ENCODE data around the gene FAAP100. TPM values are rescaled to one million over a fixed set of nuclear protein-coding genes. Genes with fewer than 3 reads are reported as not detected.

FAAP100 gene
- total and polyA plus RNA-seq, 5 experiments from 2014 or later = 9.1 to 55.9 (median 17.4) TPM

DNA sequence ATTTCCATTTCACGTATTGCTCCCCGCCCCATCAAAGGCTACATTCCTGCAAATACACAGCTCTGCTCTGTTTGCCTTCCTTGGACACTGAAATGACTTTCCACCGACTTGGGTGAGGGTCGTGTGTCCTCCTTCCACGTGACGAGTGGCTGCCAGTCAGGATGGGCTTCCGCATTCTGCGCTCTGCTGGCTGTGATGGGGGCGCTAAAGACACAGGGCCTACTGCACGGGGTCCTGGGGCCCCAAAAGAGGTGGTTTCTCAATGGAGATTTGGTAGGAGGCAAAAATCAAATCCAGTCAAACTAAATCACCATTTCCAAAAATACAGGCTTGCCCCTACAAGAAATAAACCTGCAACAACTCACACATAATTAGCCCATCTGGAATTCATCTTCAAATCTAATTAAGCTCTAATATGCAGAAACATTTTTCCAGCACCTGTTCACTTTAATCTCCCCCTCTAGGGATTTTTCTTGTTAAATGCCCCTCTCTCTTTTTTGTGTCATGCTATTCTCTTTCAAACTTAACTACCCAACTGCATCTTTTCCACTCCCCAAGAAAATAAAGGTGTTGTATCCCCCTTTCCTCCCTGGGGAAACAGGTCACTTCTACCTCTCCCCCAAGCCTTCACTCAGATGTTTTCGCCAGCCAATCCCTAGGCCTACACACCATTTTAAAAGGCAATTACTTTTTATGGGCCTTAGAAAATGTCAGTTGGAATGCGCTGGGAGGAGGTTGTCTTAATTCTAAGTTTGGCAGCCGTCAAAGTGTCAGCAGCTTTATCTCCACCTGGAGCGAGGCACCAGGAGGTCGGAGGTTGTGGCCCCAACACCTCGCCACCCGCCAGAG, 21.9 kb upstream of the FAAP100 start:
- H3K36me3 Mint-ChIP-seq = peaks cover 0 to 69% (median 7%) of the 10 kb centered on the region in 3 donors
- DNase-seq (no peak), ATAC-seq (no peak)
- no peak overlapping the region for H3K4me3 Mint-ChIP-seq
- POLR2A ChIA-PET = no interaction called here
- H3K9me3 Mint-ChIP-seq = no peaks in the 10 kb centered on the region
- peak overlapping the region in 1 of 10 donors; percentile 40 for H3K27ac Mint-ChIP-seq
- peaks cover 8 to 16% (median 10%) of the 10 kb centered on the region in 4 donors for H3K4me1 Mint-ChIP-seq
- H3K27me3 Mint-ChIP-seq = no peaks in the 10 kb centered on the region

DNA sequence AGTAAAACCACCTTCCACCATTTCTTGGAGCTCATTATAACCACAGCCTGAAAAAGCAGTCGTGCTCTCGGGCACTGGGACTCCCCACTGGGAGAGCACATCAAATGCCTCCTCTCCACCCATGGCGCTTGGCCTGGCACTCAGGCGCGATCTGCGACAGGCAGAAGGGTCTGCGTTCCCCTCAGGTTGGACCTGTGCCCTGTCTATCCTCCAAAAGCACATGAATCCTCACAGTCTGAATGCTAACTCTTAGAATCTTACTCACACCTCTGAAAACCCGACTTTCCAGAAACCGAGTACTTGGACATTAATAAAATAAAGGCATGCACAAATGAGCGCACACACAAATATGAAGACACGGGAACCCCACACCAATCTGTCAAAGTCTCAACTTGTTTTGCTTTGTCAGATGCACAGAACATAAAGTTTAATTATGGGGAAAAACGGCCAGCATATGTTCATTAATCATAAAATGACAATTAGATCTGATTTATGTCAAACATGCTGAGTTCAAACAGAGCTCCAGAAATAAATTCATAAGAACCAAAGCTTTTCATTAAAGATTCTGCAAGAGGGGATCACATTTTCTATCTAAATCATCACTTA, 20.5 kb upstream of the FAAP100 start:
- POLR2A ChIA-PET = no interaction called here
- no peak for ATAC-seq
- Mint-ChIP-seq H3K4me1 (peaks cover 3 to 6% (median 5%) of the 10 kb centered on the region in 4 donors), H3K9me3 (no peaks in the 10 kb centered on the region), H3K36me3 (peaks cover 0 to 74% (median 6%) of the 10 kb centered on the region in 3 donors), H3K27me3 (no peaks in the 10 kb centered on the region), H3K4me3 (no peak overlapping the region), H3K27ac (no peak overlapping the region)
- no peak for DNase-seq

DNA sequence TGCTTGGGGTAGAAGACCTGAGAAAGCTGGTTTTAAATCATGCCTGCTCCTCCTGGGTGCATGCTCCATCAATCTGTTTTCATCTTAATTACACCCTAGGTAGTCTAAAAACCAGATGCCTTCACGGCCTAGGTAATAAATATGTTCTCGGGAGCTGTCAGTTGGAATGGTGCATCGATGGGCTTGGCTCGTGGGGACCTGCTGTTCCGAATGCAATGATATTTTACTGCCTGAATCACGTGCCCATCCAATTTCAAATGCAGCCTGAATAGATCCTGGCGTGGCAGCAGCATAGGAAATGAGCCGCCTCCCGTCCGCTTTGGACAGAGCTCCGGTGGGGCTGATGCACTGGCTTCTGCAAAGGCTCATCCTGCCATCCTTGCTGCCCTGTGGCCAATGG, 18.8 kb upstream of the FAAP100 start:
- Mint-ChIP-seq H3K4me3 (no peak overlapping the region), H3K27ac (no peak overlapping the region), H3K36me3 (peaks cover 0 to 79% (median 3%) of the 10 kb centered on the region in 3 donors), H3K27me3 (no peaks in the 10 kb centered on the region), H3K4me1 (peaks cover 0 to 2% (median 0%) of the 10 kb centered on the region in 4 donors), H3K9me3 (no peaks in the 10 kb centered on the region)
- DNase-seq (no peak), ATAC-seq (no peak)
- POLR2A ChIA-PET = interaction anchor here (1.1 kb wide), 1 partner anchor 15 kb away, joined by 3 read pairs; no protein-coding TSS in a partner anchor

DNA sequence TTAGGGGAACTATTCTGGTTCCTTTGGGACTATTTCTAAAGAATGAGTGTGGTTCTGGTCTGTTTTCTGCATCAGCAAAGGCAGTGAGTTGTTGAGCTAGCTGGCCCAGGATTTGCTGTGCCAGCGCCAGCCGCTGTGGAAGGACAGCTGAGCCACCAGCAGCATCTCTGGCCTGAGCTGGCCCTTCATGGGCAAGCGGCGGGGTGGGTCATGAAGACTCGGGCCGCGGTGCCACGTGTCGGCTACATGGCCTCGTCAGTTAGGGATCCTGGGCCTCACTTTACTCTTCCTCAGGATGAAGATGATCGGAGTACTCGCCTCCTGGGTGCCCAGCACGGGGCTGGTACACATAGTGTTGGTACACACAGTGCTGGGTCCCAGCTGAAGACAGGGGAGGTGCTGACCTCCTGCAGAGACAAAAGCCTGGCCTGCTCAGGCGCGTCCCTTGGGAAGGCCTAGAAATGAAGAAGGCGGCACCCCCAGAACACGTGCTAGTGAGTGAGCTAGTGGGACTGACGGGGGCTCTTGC, 17.9 kb upstream of the FAAP100 start:
- POLR2A ChIA-PET = interaction anchor here (1.1 kb wide), 1 partner anchor 14 kb away, joined by 3 read pairs; no protein-coding TSS in a partner anchor
- H3K4me1 Mint-ChIP-seq = peaks cover 0 to 2% (median 0%) of the 10 kb centered on the region in 4 donors
- H3K36me3 Mint-ChIP-seq = peaks cover 0 to 80% (median 5%) of the 10 kb centered on the region in 3 donors
- H3K9me3 Mint-ChIP-seq = no peaks in the 10 kb centered on the region
- H3K27ac Mint-ChIP-seq = no peak overlapping the region
- ATAC-seq (no peak), DNase-seq (no peak)
- no peak overlapping the region for H3K4me3 Mint-ChIP-seq
- H3K27me3 Mint-ChIP-seq = no peaks in the 10 kb centered on the region

DNA sequence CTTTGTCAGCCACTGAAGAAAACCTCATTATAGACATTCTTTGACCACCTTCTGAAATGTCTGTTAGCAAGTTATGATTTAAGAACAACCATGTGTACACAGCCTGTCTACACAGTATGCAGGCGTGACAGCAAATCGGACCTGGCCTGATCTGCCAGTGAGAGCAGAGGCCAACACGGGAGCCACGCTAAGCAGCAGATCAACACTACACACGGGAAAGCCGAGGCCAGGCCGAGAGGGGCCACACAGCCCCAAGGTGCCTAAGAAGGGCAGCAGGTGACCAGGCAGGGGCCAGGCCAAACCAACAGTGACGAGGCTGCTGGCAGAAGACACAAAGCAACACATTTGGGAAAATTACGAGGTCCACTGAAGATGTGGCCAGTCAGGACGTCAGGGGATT, 16.3 kb upstream of the FAAP100 start:
- H3K4me3 Mint-ChIP-seq = no peak overlapping the region
- ATAC-seq (no peak), DNase-seq (no peak)
- peaks cover 0 to 2% (median under 1%) of the 10 kb centered on the region in 4 donors for H3K4me1 Mint-ChIP-seq
- peaks cover 0 to 84% (median 11%) of the 10 kb centered on the region in 3 donors for H3K36me3 Mint-ChIP-seq
- peak overlapping the region in 1 of 10 donors; percentile 83 for H3K27ac Mint-ChIP-seq
- POLR2A ChIA-PET = no interaction called here
- H3K9me3 Mint-ChIP-seq = no peaks in the 10 kb centered on the region
- no peaks in the 10 kb centered on the region for H3K27me3 Mint-ChIP-seq

DNA sequence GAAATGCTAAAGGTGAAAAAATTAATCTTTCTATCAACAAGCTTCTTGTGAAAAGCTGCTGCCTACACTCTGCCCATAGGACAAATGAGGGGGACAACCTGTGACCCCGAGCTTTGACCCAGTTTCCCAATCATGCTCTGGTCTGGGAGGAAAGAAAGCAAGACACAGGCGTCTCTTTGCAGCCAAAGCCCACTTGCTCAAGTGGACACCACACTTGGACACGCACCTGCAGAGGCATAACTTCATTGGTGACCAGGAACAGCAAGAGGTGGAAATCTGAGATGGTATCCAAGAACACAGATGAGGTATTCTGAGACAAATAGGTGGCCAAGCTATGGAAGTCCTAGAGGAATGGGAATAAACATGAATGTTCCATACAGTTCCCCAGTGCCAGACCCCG, 15.0 kb upstream of the FAAP100 start:
- Mint-ChIP-seq H3K9me3 (no peaks in the 10 kb centered on the region), H3K27me3 (no peaks in the 10 kb centered on the region), H3K4me3 (no peak overlapping the region), H3K27ac (no peak overlapping the region), H3K4me1 (peaks cover 0 to 2% (median 0%) of the 10 kb centered on the region in 4 donors), H3K36me3 (peaks cover 0 to 86% (median 11%) of the 10 kb centered on the region in 3 donors)
- DNase-seq (no peak), ATAC-seq (no peak)
- POLR2A ChIA-PET = no interaction called here

DNA sequence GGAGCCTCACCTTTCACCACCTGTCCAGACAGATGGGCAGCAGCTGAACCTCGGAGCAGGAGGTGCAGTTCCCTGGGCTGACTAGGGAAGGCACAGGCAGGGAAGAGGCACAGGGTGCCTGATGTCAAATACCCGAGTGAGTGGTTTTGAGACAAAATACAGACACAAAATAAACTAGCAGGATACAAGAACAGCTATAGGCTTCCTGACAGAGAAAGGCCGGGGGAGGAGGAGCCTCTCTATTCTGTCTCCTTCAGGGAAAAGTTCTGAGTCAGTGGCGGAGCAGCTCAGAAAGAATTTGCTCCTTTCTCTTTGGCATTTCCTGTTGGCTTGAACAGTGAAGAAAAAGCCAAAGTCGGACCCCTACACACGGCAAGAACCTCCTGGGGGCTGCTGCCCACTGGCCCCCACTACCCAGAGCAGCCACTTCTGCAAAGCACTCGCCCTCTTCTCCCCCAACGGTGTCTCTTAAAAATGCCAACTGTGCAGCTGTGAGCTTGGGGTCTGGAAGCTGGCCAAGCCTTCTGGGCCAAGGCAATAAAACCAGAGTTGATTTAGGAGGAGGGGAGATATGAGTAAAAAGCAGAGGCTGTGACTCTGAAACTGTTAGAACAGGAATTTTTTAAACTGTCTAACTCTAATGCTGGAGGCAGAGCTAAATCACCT, 14.4 kb upstream of the FAAP100 start:
- no peak overlapping the region for H3K4me3 Mint-ChIP-seq
- no peak for ATAC-seq
- DNase-seq = no peak
- peaks cover 0 to 88% (median 11%) of the 10 kb centered on the region in 3 donors for H3K36me3 Mint-ChIP-seq
- POLR2A ChIA-PET = no interaction called here
- H3K9me3 Mint-ChIP-seq = no peaks in the 10 kb centered on the region
- peaks cover 0 to 2% (median 1%) of the 10 kb centered on the region in 4 donors for H3K4me1 Mint-ChIP-seq
- peak overlapping the region in 2 of 10 donors; percentile 55 to 83 for H3K27ac Mint-ChIP-seq
- H3K27me3 Mint-ChIP-seq = no peaks in the 10 kb centered on the region

DNA sequence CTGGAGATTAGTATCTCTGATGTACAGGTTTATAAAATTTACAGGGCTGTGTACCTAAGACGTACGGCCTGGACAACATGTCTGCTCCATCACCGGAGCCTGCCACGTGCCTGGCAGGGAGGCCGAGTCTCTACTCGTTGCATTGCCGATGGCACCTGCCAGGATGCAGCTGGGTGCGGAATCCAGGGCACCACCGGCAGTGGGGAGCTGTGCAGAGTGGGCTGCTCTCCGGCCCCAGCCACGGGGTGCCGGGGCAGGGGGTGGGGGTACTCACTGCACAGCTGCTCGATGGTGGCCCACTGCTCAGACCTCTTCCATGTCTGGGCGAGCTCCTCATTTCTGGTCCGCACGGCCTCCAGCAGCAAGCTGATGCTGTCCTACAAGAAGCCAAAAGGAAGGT, 13.1 kb upstream of the FAAP100 start:
- no peak overlapping the region for H3K27ac Mint-ChIP-seq
- no peaks in the 10 kb centered on the region for H3K9me3 Mint-ChIP-seq
- DNase-seq (no peak), ATAC-seq (no peak)
- peaks cover 0 to 85% (median 15%) of the 10 kb centered on the region in 3 donors for H3K36me3 Mint-ChIP-seq
- no peaks in the 10 kb centered on the region for H3K27me3 Mint-ChIP-seq
- peaks cover 0 to 14% (median 1%) of the 10 kb centered on the region in 4 donors for H3K4me1 Mint-ChIP-seq
- no peak overlapping the region for H3K4me3 Mint-ChIP-seq
- POLR2A ChIA-PET = interaction anchor here (1.1 kb wide), 1 partner anchor 11 kb away, joined by 4 read pairs; no protein-coding TSS in a partner anchor

DNA sequence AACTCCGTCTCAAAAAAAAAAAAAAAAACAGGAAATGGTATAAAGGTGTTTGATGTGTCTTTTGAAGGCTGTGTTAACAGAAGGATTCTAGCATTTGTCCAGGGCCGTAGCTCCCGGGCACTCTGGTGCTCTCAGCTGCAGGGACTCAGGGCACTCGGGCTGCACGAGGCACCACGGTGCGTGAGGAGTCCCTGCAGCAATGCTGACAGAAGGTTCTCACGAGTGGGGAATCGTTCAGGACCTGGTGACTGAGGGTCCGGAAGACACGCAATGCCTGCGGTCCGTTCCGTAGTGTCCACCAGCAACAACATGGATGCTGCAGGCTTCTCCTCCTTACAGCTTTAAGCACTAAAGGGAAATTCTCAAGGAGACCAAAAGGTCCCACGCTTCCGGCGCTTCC, 12.6 kb upstream of the FAAP100 start:
- Mint-ChIP-seq H3K27ac (no peak overlapping the region), H3K36me3 (peaks cover 0 to 85% (median 15%) of the 10 kb centered on the region in 3 donors), H3K4me3 (no peak overlapping the region), H3K9me3 (no peaks in the 10 kb centered on the region), H3K27me3 (no peaks in the 10 kb centered on the region), H3K4me1 (peaks cover 0 to 14% (median 1%) of the 10 kb centered on the region in 4 donors)
- ATAC-seq (no peak), DNase-seq (no peak)
- POLR2A ChIA-PET = interaction anchor here (1.1 kb wide), 1 partner anchor 11 kb away, joined by 4 read pairs; no protein-coding TSS in a partner anchor

DNA sequence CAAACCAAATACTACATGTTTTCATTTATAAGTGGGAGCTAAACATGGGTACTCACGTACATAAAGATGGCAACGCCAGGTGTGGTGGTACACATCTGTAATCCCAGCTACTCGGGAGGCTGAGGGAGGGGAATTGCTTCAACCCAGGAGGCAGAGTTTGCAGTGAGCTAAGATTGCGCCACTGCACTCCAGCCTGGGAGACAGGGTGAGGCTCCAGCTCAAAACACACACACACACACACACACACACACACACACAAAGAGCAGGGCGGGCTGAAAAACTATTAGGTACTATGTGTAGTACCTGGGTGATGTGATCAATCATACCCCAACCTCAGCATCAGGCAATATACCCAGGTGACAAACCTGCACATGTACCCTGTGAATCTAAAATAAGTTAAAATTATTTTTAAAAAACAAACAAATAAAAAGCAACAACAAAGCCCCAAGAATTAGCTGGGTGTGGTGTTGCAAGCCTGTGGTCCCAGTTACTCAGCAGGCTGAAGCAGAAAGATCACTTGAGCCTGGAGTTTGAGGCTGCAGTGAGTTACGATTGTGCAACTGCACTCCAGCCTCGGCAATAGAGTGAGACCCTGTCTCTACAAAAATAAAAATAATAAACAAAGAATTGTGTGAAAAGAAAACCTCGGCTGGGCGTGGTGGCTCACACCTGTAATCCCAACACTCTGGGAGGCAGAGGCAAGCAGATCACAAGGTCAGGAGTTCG, 11.9 kb upstream of the FAAP100 start:
- Mint-ChIP-seq H3K36me3 (peaks cover 0 to 81% (median 15%) of the 10 kb centered on the region in 3 donors), H3K9me3 (no peaks in the 10 kb centered on the region), H3K27ac (no peak overlapping the region), H3K4me3 (no peak overlapping the region), H3K27me3 (no peaks in the 10 kb centered on the region), H3K4me1 (peaks cover 0 to 14% (median 1%) of the 10 kb centered on the region in 4 donors)
- ATAC-seq (no peak), DNase-seq (no peak)
- POLR2A ChIA-PET = interaction anchor here (1.1 kb wide), 1 partner anchor 11 kb away, joined by 3 read pairs; the partner anchor contains the start of gene FAAP100

DNA sequence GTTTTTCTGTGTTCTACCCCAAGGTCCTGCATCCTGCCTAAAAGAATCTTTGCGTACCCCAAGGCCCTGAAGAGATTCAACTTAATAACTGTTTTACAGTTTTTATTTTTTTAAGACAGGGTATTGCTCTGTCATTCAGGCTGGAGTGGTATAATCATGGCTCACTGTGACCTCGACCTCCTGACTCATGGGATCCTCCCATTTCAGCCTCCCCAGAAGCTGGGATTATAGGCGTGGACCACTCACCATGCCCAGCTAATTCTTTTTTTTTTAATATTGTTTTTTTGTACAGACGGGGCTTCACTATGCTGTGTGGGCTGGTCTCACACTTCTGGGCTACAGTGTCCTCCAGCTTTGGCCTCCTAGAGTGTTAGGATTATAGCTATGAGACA, 9.3 kb upstream of the FAAP100 start:
- no peaks in the 10 kb centered on the region for H3K9me3 Mint-ChIP-seq
- H3K27ac Mint-ChIP-seq = peak overlapping the region in 1 of 10 donors; percentile 72
- peaks cover 0 to 14% (median 1%) of the 10 kb centered on the region in 4 donors for H3K4me1 Mint-ChIP-seq
- H3K27me3 Mint-ChIP-seq = no peaks in the 10 kb centered on the region
- no peak for DNase-seq
- H3K36me3 Mint-ChIP-seq = peaks cover 0 to 68% (median 19%) of the 10 kb centered on the region in 3 donors
- no peak for ATAC-seq
- no peak overlapping the region for H3K4me3 Mint-ChIP-seq
- POLR2A ChIA-PET = interaction anchor here (2.1 kb wide), 1 partner anchor 9 kb away, joined by 7 read pairs; the partner anchor contains the start of gene FAAP100
